CD4-positive, alpha-beta T cell treated with Interleukin-10 for 1 hour (primary cell): ENCODE data around the gene SCARB2.
"Not testable (repeated sequence)": the region's sequence is repeated elsewhere in the genome, so short reads cannot be mapped to it uniquely, and the experiment has no call there.

Experiments used
- DNase-seq: peaks from one replicate; pipeline ENCODE4 v3.0.0-alpha.2; 2020

The SCARB2 gene, protein sequence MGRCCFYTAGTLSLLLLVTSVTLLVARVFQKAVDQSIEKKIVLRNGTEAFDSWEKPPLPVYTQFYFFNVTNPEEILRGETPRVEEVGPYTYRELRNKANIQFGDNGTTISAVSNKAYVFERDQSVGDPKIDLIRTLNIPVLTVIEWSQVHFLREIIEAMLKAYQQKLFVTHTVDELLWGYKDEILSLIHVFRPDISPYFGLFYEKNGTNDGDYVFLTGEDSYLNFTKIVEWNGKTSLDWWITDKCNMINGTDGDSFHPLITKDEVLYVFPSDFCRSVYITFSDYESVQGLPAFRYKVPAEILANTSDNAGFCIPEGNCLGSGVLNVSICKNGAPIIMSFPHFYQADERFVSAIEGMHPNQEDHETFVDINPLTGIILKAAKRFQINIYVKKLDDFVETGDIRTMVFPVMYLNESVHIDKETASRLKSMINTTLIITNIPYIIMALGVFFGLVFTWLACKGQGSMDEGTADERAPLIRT

DNA sequence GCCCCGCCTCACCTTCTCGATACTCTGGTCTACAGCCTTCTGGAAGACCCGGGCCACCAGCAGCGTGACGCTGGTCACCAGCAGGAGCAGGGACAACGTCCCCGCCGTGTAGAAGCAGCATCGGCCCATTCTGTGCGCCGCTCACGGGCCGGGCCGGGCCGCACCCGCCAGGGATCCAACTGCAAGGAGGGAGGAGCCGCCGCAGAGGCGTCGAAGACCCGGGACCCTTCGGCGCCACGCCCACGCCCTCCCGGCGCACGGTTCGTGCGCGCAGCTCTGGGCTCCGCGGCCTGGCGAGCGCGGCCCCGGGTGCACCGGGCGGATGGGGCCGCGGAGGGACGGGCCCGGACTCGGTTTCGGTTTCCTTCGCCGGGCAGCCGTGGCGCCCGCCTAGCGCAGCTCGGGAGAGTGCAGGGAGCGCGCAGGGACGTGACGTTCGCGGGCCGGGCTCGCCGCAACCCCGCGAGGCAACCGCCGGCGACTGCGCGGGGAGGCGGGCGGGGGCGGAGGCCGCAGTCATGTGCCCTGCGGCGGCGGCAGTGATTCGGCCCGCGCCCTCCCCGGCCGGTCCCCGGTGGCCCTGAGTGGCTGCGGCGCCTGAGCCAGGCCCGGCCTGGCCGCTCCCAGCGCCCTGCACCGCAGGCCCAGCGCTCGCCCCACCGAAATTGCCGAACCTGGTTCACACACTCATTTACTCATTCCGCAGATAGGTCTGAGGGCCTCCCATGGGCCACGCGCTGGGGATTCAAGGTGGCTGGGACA, at the start of gene SCARB2:
SCARB2 (minus strand) TSS at position 410 of the 762 bp plus-strand sequence; CDS start at position 129, 281 bp downstream.
- peak; percentile 80 for DNase-seq

DNA sequence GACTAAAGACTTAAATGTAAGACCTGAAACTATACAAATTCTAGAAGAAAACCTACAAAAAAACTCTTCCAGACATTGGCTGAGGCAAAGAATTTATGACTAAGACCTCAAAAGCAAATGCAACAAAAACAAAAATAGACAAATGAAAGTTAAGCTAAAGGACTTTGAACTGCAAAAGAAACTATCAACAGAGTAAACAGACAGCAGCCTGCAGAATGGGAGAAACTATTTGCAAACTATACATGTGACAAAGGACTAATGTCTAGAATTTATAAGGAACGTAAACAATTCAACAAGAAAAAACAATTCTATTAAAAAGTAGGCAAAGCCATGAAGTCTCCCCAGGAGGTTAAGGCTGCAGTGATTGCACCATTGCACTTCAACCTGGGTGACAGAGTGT, 46.9 kb upstream of the SCARB2 start:
- DNase-seq, result no peak

DNA sequence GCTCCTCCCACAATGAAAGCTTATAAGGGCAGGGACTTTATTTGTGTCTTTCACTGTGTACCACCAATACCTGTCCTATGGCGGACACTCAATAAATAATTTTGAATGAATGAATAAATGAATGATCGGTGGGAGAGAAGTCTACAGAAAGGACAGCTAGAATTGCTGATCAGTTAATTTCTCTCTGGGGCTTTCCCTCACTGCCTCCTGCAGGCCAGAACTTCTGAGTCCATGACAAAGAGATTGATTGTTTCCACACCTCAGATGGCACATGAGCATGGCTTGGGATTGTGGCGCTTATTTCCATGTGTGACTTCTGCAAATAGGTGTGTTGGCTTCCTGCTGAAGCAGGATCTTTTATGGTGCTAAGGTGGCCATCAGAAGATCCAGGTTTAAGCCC, 44.2 kb upstream of the SCARB2 start:
- DNase-seq, result no peak

DNA sequence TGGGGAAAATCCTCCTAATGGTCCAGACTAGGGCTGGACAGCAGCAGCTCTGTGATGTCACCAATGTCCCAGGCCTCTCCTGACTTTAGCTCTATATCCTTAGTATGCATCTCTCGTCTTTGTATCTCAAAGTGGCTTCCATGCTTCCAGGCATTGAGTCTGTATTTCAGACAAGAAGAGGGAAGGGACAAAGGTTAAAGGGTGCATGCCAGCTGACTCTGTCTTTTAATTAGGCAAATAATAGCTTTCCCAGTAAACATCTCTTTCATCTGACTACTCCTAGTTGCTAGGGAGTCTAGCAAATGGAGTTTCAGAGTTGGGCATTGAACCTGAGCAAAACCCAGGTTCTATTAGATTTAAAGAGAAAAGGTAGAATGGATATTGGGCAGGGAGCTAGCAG, 43.3 kb upstream of the SCARB2 start:
- DNase-seq, result no peak

DNA sequence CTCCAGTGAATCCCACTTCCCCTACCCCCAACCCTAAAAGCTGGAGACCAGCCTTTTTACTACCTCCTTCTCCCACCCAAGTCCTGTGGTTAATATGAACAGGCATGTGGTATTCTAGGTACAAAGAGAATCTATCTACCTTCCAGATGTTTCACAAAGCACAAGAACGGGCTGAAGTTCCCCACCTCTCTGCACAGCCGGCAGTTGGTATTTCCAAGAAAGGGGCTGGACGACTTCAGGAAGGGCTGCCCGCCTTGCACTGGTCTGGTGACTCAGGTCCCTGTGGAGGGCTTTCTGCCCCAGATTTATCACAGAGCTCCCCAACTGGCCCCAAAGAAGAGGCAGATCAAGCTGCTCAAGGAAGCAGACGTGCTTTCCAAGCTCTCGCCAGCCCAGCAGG, 42.4 kb upstream of the SCARB2 start:
- DNase-seq, result no peak

DNA sequence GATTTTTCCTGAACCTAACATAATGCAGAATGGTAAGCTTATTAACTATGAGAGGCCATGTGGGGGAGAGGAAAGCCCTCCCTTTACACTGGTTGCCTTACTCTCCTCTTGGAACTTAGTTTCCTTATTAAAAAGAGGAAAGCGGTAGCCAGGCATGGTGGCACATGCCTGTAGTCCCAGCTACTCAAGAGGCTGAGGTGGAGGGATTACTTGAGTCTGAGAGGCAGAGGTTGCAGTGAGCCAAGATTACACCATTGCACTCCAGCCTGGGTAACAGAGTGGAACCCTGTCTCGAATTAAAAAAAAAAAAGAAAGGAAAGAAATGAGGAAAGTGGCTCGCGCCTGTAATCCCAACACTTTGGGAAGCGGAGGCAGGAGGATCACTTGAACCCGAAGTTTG, 39.9 kb upstream of the SCARB2 start:
- DNase-seq, result no peak

DNA sequence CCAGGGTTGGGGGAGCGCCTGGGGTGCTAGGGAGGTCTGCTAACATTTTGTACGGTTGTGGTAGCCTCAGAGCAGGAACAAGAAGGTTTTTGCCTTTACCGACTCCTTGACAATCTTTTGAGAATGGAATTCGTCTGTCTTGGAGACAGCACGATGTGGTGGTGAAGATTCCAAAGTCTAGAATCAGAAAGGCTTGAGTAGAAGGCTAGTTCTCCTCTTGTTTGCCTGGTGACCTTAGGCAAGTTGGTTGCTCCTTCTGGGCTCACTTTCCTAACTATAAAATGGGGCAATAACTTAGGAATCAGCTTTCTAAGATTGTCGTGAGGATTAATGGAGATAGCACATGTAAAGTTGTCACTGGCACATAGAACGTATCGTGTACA, 38.6 kb upstream of the SCARB2 start:
- DNase-seq, result no peak

DNA sequence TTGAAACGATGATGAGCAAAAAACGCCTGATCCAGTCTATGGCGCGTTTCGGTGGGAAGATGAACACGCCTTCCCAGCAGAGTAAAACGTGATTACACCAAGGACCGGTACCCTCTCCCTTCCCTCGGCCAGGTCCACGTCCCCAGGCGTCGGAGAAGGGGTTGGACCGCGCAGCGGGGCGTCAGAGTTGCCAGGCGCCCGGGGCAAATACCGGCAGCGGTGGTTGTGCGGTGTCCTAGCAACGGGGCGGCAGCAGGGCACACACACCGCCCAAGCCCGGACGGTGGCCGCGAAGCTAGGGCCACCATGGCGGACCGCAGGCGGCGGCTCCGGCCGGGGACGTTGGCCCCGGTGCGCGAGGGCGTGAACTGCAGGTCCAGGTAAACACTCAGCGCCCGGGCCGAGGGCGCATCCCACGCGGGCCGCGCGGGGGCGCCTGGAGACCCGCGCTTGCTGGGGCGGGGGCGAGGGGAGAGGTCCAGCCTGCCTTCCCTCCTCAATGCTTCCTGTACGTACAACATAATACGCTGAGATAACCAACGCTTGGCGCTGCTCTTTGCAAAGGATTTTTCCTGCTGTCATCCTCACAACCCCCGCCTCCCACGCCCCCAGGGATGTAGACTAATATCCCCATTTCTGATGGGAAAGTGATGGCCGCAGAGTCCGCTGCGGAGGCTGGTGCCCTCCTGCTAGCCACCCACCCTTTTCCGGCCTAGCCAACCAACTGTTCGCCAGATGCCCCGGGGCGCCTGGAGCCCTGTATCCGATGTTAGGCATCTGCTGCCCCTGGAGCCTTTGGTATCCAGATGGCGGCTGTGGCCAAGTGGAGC, 38.0 kb upstream of the SCARB2 start, which contains the start of gene FAM47E:
FAM47E (plus strand) TSS at position 281 of the 830 bp plus-strand sequence; CDS start at position 307, 26 bp downstream.
- peak; percentile 21 for DNase-seq

DNA sequence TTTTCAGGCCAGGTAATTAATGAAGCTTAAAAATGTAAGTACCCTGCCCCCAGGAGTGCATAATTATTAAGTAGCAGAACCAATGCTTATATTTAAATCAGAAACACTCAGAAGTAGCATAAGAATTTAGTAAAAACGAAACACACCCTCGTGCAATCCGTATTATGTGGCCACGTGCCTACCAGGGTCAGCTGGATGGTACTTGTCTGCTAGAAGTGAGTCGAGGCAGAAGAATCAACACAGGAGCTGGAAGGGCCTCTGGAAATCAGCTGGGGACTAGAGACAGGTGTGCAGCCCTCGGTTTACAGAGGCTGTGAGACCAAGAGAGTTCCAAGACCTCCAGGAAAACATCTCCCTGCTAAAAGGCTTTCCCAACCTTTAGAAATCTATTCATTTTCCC, 37.3 kb upstream of the SCARB2 start:
- no peak for DNase-seq

DNA sequence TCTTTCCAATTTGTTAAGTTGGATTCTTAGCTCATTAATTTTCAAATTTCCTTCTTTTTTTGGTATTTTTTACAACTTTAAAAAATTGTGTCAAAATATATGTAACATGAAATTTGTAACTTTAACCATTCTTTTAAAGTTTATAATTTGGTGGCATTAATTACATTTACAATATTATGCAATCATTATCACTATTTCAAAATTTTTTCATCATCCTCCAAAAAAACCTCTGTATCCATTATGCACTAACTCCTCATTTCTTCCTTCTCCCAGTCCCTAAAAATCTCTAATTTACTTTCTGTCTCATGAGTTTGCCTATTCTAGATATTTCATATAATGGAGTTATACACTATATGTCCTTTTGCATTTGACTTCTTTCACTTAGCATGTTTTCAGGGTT, 33.2 kb upstream of the SCARB2 start:
- no peak for DNase-seq

DNA sequence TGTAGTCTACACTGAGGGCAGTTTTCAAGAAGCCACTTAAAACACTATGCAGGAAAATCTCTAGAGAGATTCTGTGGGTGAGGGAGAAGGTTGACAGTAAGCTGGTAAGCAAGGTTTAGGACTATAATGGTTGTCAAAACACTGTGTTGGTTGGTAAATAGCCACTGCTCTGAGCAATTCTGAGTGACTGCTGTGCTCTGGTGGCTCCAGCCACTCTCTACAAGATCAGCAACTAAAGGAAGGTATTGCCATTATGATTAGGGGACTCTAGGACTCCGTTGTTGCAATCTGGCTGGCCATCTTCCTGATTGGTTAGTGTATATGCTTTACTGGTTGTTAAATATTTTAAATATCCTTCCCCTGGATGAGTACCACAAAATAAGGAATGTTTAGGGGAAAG, 32.4 kb upstream of the SCARB2 start:
- no peak for DNase-seq

DNA sequence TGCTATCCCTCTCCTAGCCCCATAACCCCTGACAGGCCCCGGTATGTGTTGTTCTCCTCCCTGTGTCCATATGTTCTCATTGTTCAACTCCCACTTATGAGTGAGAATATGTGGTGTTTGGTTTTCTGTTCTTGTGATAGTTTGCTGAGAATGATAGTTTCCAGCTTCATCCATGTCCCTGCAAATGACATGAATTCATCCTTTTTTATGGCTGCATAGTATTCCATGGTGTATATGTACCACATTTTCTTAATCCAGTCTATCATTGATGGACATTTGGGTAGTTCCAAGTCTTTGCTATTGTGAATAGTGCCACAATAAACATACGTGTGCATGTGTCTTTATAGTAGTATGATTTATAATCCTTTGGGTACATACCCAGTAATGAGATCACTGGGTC, 30.3 kb upstream of the SCARB2 start:
- DNase-seq, result not testable (repeated sequence)

DNA sequence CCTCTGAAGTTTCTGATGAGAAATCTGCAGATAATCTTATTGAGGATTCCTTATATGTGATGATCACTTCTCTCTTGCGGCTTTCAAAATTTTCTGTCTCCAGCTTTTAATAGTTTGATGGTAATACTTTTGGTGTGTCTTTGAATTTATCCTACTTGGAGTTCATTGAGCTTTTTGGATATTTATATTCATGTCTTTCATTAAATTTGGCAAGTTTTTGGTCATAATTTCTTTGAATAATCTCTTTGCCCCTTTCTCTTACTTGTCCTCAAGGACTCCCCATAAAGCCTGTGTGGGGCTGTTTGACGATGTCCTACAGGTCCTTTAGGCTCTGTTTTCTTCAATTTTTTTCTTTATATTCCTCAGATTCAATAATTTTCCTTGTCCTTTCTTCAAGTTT, 26.6 kb upstream of the SCARB2 start:
- no peak for DNase-seq

DNA sequence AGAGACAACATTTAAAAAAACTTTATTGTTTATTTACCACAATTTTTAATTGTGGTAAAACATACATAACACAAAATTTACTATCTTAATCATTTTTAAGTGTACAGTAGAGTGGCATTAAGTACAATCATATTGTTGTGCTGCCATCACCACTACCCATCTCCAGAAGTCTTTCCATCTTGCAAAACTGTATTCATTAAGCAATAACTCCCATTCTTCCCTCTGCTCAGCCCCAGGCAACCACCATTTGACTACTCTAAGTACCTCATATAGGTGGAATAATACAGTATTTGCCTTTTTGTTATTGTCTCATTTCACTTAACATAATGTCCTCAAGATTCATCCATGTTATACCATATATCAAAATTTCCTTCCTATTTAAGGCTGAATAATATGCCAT, 25.1 kb upstream of the SCARB2 start:
- DNase-seq, result no peak

DNA sequence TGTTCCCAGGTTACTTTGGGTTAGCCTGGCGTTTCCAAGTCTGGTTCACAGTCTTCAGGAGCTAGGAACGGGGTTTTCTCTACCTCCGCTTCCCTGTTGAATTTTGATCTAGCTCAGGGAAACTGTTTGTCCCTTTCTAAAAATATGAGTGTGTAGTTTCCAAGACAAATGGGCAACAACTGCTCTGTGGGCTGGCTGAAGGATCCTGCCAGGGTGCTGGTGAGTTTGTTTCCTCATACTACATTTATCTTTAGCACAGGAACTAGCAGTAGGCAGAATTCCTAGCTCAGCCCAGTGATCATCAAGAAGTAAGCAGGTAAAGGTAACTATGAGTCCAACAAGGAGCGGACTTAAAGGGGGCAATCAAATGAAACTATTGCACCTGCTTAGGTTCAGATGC, 24.6 kb upstream of the SCARB2 start:
- no peak for DNase-seq

DNA sequence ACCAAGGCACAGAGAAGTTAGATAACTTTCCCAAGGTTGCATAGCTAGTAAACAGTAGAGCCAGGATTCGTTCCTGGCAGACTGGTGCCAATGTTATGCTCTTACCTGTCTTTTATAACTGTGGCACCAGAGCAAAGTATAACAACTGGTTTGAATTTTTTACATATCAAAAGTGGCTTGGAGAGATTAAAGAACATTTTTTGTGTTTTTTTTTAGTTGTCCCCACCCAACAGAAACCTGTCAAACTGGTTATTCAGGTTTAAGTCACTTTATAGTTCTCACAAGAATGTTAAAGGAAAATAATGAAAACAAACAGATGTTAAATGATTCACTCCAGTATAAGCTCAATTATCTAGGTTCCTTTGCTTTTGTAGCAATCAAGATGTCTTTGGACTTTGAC, 22.3 kb upstream of the SCARB2 start:
- DNase-seq, result no peak

DNA sequence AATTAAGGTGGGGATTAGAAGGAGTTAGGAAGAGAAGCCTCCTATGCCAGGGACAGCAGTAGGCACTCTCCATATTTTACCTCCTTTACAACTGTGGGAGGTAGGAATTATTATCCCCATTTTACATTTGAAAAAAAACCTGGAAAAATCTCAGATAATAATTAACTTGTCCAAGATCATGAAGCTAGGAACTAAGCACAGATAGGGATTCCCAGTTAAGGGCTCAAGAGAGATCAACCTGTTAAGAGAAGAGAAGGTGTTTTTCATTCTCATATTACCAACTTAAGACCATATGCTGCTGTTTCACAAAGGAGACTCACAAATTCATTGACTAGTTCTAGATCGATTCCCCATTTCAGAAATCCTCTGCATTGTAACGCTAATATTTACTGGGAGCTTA, 21.8 kb upstream of the SCARB2 start:
- no peak for DNase-seq

DNA sequence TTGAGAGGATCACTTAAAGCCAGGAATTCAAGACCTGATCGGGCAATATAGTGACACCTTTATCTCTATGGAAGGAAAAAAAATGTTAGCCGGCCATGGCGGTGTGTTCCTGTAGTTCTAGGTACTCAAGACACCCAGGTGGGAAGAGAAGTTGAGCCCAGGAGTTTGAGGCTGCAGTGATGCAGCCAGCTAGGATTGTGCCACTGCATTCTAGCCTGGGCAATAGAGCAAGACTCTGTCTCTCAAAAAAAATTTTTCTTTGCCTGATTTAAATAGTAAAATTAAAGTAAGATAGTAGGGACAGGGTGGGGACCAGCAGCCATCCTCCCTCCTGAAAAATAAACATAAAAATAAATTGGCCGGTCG, 21.0 kb upstream of the SCARB2 start:
- no peak for DNase-seq

DNA sequence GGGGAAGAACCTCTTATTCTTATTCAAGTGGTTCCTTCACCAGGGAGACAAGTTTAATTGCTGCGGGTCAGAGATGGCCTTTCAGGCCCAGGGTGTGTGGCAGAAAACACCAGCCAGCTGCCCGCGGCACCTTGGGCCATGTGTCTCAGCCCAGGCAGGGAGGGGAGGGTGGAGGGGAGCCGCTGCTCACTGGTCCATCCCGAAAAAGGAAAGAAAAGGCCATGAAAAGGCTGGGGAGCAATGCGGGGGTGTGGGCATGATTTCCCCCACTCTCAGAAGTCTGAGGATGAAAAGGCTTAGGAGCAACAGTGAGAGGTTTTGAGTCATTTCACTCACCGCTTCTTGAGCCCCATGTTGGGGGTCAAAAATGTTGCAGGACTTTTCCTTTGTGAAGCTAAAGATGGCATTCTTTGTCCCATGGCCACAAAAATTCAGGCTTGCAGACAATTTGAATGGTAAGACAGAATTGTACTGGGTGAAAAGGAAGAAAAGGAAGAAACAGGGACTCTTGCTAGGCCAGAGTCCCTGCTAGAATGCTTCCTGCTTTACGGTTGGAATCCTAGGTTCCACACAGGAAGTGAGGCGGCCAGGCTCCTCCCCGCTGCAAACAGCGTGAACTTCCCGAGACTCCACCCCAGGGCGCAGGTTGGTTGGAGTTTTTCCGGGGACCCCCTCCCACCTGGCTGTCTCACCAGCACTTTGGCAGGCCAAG, 20.5 kb upstream of the SCARB2 start:
- no peak for DNase-seq

DNA sequence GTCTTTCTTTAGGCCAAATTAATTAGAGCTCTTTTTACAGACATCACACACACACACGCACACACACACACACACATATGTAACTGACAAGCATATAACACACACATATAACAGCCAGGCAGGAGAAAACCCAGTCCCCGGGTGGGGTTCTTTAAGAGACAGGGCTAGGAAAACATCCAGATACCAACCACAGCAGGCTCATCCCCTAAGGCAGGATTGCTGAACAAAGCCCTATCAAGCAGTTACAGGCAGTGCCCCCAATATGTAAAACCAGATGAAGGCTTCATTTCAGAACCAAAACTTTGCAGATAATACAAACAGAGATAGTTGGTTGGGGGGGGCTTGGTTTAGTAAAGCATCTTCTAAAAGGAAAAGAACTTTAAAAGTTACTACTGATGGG, 19.9 kb upstream of the SCARB2 start:
- DNase-seq, result no peak

DNA sequence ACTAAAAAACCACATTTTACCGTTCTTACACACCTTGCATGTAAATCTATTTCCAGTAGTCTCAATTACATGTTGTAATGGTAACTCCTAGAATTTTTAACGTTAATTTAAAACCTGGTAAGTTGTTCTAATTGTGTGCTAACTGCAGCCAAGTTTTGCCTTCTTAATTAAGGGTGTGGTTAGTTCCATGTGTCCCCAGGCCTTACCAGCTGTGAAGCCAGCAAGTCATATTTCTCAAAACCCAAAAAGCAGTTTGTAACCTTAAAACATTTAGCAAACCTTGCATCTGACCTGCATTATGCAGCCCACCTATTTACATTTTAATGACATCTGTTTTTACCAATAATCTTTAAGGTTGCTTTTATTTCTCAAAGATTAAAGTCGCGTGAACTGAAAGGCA, 19.5 kb upstream of the SCARB2 start:
- no peak for DNase-seq

DNA sequence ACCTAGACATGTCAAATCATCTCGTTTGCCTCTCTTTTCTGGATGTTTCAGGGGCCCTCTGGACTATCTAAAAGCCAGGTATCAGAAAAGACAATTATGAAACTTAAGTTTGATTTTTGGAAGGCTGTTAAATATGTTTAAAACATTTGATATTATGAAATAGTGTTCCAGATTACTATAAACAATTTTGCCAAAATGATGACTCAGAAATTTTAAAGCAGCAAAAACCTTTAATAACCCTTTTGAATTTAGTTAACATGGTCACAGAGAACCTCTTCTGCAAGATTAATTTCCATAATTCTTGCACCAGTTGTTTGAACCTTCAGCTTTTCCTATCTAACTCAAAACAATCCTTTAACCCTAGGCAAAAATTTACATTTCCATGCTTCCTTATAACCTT, 19.1 kb upstream of the SCARB2 start:
- DNase-seq, result no peak

DNA sequence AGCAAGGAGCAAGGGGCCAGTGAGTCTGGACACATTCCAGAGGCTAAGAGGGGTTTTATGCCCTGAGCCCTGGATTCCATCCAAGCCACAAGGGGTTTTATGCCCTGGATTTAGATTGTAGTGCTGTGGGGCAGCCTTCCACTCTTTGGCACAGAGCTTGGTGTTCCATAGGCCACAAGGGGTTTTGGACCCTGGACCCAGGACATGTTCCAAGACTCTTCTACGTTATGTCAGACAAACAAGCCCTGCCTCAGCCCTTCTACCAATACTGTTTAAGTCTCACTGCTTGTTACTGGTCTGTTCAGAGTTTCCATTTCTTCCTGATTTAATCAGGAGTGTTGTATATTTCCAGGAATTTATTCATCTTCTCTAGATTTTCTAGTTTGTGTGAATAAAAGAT, 12.8 kb upstream of the SCARB2 start:
- no peak for DNase-seq
